ENCODE data around the gene NEK4.

DNA sequence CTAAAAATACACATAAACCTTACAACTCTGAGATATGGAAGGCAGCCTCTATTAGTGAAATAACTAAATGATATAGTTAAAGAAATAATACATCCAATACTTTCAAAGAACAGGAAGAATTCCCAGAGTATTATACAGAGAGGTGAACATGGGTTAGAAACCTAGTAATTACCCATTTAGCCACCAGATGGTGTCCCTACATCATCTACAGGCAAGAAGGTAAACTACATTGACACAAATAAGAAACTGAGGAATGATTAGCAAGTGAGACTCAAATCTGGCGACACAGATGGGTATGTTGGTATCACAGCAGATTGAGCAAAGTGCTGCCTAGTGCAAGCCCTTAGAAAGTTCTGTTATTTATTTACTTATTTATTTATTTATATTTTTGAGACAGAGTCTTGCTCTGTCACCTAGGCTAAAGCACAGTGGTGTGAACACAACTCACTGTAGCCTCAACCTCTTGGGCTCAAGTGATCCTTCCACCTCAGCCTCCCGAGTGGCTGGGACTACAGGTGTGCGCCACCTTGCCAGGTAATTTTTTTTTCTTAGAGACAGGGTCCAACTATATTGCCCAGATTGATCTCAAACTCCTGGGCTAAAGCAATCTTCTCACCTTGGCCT lies 28.2 kb downstream of the NEK4 start:
- TF ChIP-seq, protein P1, sequence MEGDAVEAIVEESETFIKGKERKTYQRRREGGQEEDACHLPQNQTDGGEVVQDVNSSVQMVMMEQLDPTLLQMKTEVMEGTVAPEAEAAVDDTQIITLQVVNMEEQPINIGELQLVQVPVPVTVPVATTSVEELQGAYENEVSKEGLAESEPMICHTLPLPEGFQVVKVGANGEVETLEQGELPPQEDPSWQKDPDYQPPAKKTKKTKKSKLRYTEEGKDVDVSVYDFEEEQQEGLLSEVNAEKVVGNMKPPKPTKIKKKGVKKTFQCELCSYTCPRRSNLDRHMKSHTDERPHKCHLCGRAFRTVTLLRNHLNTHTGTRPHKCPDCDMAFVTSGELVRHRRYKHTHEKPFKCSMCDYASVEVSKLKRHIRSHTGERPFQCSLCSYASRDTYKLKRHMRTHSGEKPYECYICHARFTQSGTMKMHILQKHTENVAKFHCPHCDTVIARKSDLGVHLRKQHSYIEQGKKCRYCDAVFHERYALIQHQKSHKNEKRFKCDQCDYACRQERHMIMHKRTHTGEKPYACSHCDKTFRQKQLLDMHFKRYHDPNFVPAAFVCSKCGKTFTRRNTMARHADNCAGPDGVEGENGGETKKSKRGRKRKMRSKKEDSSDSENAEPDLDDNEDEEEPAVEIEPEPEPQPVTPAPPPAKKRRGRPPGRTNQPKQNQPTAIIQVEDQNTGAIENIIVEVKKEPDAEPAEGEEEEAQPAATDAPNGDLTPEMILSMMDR (IDR thresholded peaks at IDR 0.05; ENCODE audit: insufficient read depth, low read length) = peak; percentile 33
- TF ChIP-seq GABPA (IDR thresholded peaks at IDR 0.05; ENCODE audit: low read depth) (no peak), POLR2AphosphoS5 (IDR thresholded peaks at IDR 0.05; ENCODE audit: low read depth) (no peak)

Data from HL-60 (cell line).